Measurements from ENCODE around the gene NTRK2.

Gene NTRK2

DNA sequence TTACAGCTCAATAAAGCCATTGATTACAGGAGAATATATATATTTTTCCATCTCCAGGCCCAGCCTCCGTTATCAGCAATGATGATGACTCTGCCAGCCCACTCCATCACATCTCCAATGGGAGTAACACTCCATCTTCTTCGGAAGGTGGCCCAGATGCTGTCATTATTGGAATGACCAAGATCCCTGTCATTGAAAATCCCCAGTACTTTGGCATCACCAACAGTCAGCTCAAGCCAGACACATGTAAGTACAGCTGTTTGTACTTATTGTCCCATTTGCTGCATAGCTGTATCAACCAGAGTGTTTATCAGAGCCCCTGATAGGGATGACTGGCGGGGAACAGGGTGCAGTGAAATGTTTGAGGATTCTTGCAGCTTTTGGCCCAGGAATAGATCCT, 197.7 kb downstream of the NTRK2 start:
- Histone ChIP-seq H3K36me3 (ENCODE audit: insufficient read depth, low read length) (no peaks in the 10 kb centered on the region), H3K9me3 (ENCODE audit: insufficient read depth, low read length, severe bottlenecking) (no peaks in the 10 kb centered on the region), H3K4me2 (ENCODE audit: insufficient read depth, low read length) (no peak overlapping the region), H3K9ac (ENCODE audit: low read depth, low read length) (no peak overlapping the region), H3K79me2 (ENCODE audit: insufficient read depth, low read length) (no peaks in the 10 kb centered on the region), H4K20me1 (ENCODE audit: insufficient read depth, low read length) (no peaks in the 10 kb centered on the region), H3K27me3 (ENCODE audit: insufficient read depth, low read length, poor library complexity) (no peaks in the 10 kb centered on the region), H3K4me1 (ENCODE audit: insufficient read depth, low read length) (no peaks in the 10 kb centered on the region), H3K4me3 (ENCODE audit: low read depth in 1 of 2, low read length in 2 of 2) (no peak overlapping the region), H2AFZ (ENCODE audit: low read depth, low read length) (no peak overlapping the region), H3K27ac (ENCODE audit: low read length) (no peak overlapping the region)
- DNase-seq, result no peak
- TF ChIP-seq CTCF (IDR thresholded peaks at IDR 0.05; ENCODE audit: borderline replicate concordance, extremely low read depth, low read length, poor library complexity, severe bottlenecking), result no peak
- no peak for ATAC-seq (ENCODE audit: insufficient read depth, low read depth)

- Histone ChIP-seq H2AFZ (ENCODE audit: low read depth, low read length) (no peak overlapping the region), H3K4me3 (ENCODE audit: low read depth in 1 of 2, low read length in 2 of 2) (no peak overlapping the region), H3K27ac (ENCODE audit: low read length) (no peak overlapping the region), H3K4me2 (ENCODE audit: insufficient read depth, low read length) (no peak overlapping the region), H3K79me2 (ENCODE audit: insufficient read depth, low read length) (no peaks in the 10 kb centered on the region), H3K36me3 (ENCODE audit: insufficient read depth, low read length) (no peaks in the 10 kb centered on the region), H3K27me3 (ENCODE audit: insufficient read depth, low read length, poor library complexity) (no peaks in the 10 kb centered on the region), H3K9me3 (ENCODE audit: insufficient read depth, low read length, severe bottlenecking) (no peaks in the 10 kb centered on the region), H4K20me1 (ENCODE audit: insufficient read depth, low read length) (no peaks in the 10 kb centered on the region), H3K9ac (ENCODE audit: low read depth, low read length) (no peak overlapping the region), H3K4me1 (ENCODE audit: insufficient read depth, low read length) (0 out of 2 replicates have a peak, but pooled peaks cover under 1% of the 10 kb centered on the region)
- DNase-seq (no peak), ATAC-seq (ENCODE audit: insufficient read depth, low read depth) (no peak)
- TF ChIP-seq EZH2 (IDR thresholded peaks at IDR 0.05; ENCODE audit: borderline replicate concordance, low read depth, low read length, severe bottlenecking) (no peak), CTCF (IDR thresholded peaks at IDR 0.05; ENCODE audit: borderline replicate concordance, extremely low read depth, low read length, poor library complexity, severe bottlenecking) (no peak)
These were observed 199.6 kb downstream of the NTRK2 start for GRCh38 chr9:84869091-84869490.

GRCh38 chr9:84871983-84872382, 202.5 kb downstream of the NTRK2 start:
- Histone ChIP-seq H3K36me3 (ENCODE audit: insufficient read depth, low read length) (no peaks in the 10 kb centered on the region), H3K27ac (ENCODE audit: low read length) (no peak overlapping the region), H3K4me1 (ENCODE audit: insufficient read depth, low read length) (peaks cover 11% of the 10 kb centered on the region), H4K20me1 (ENCODE audit: insufficient read depth, low read length) (no peaks in the 10 kb centered on the region), H3K4me3 (ENCODE audit: low read depth in 1 of 2, low read length in 2 of 2) (no peak overlapping the region), H3K4me2 (ENCODE audit: insufficient read depth, low read length) (no peak overlapping the region), H3K9ac (ENCODE audit: low read depth, low read length) (no peak overlapping the region), H3K9me3 (ENCODE audit: insufficient read depth, low read length, severe bottlenecking) (no peaks in the 10 kb centered on the region), H3K79me2 (ENCODE audit: insufficient read depth, low read length) (no peaks in the 10 kb centered on the region), H2AFZ (ENCODE audit: low read depth, low read length) (no peak overlapping the region), H3K27me3 (ENCODE audit: insufficient read depth, low read length, poor library complexity) (no peaks in the 10 kb centered on the region)
- ATAC-seq (ENCODE audit: insufficient read depth, low read depth) (no peak), DNase-seq (no peak)
- TF ChIP-seq EZH2 (IDR thresholded peaks at IDR 0.05; ENCODE audit: borderline replicate concordance, low read depth, low read length, severe bottlenecking) (no peak), CTCF (IDR thresholded peaks at IDR 0.05; ENCODE audit: borderline replicate concordance, extremely low read depth, low read length, poor library complexity, severe bottlenecking) (no peak)

DNA sequence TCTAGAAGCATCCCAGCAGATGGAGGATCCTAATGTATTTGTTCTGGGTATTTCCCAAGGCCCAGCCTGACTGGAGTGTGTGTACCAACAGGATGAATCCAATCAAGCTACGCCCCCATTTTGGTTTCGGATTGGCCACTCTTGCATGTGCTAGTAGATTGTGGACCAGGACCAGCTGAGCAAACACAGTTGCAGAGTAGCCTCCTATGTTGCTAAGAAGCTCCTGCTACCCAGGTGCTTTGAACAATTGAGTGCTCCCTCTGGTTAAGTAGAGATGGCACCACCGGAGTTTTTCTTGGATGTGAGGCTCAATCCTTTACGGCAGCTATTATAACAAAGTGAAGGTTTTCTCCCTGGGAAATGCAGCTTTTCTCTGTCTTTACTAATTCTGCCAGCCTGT, 204.5 kb downstream of the NTRK2 start:
- H4K20me1 ChIP-seq (ENCODE audit: insufficient read depth, low read length), result no peaks in the 10 kb centered on the region
- H3K9ac ChIP-seq (ENCODE audit: low read depth, low read length), result no peak overlapping the region
- H3K4me1 ChIP-seq (ENCODE audit: insufficient read depth, low read length), result peaks cover 11% of the 10 kb centered on the region
- ATAC-seq (ENCODE audit: insufficient read depth, low read depth) (no peak), DNase-seq (no peak)
- H3K9me3 ChIP-seq (ENCODE audit: insufficient read depth, low read length, severe bottlenecking), result no peaks in the 10 kb centered on the region
- no peaks in the 10 kb centered on the region for H3K36me3 ChIP-seq (ENCODE audit: insufficient read depth, low read length)
- no peak overlapping the region for H3K4me3 ChIP-seq (ENCODE audit: low read depth in 1 of 2, low read length in 2 of 2)
- H3K27ac ChIP-seq (ENCODE audit: low read length), result no peak overlapping the region
- H3K79me2 ChIP-seq (ENCODE audit: insufficient read depth, low read length), result no peaks in the 10 kb centered on the region
- TF ChIP-seq EZH2 (IDR thresholded peaks at IDR 0.05; ENCODE audit: borderline replicate concordance, low read depth, low read length, severe bottlenecking), result no peak
- no peak for TF ChIP-seq CTCF (IDR thresholded peaks at IDR 0.05; ENCODE audit: borderline replicate concordance, extremely low read depth, low read length, poor library complexity, severe bottlenecking)
- peak overlapping the region; percentile 59; the same call in 1 of the 2 replicates for H2AFZ ChIP-seq (ENCODE audit: low read depth, low read length)
- no peaks in the 10 kb centered on the region for H3K27me3 ChIP-seq (ENCODE audit: insufficient read depth, low read length, poor library complexity)
- no peak overlapping the region for H3K4me2 ChIP-seq (ENCODE audit: insufficient read depth, low read length)
